Subcutaneous abdominal adipose tissue (tissue), 5 donors: ENCODE data around the gene TBC1D5.

Experiments used
- H3K27ac ChIP-seq: one replicate; pipeline ENCODE4 v1.7.0; 2013; ENCODE audit warnings: low read depth, mild to moderate bottlenecking, inconsistent platforms, low read length, moderate library complexity
- H3K27me3 ChIP-seq, 5 donors: one replicate each; pipeline ENCODE4 v1.7.0; 2013; ENCODE audit warnings: low read length in 5 of 5, inconsistent platforms in 1 of 5; ENCODE audit not compliant: control insufficient read depth in 5 of 5, insufficient read depth in 4 of 5
- H3K36me3 ChIP-seq, 5 donors: one replicate each; pipeline ENCODE4 v1.7.0; 2013; ENCODE audit warnings: low read length in 5 of 5; ENCODE audit not compliant: control insufficient read depth in 5 of 5, insufficient read depth in 5 of 5
- H3K4me1 ChIP-seq, 5 donors: one replicate each; pipeline ENCODE4 v1.7.0; 2013; ENCODE audit warnings: low read length in 5 of 5, mild to moderate bottlenecking in 3 of 5, moderate library complexity in 1 of 5; ENCODE audit not compliant: control insufficient read depth in 5 of 5, insufficient read depth in 5 of 5
- H3K4me3 ChIP-seq, 5 donors: one replicate each; pipeline ENCODE4 v1.7.0; 2013; ENCODE audit warnings: low read length in 5 of 5, low read depth in 1 of 5
- H3K9ac ChIP-seq, 5 donors: one replicate each; pipeline ENCODE4 v1.7.0; 2013; ENCODE audit warnings: low read length in 5 of 5, mild to moderate bottlenecking in 4 of 5, moderate library complexity in 3 of 5
- H3K9me3 ChIP-seq, 5 donors: one replicate each; pipeline ENCODE4 v1.7.0; 2013; ENCODE audit warnings: low read length in 5 of 5; ENCODE audit not compliant: control insufficient read depth in 5 of 5
- donor health status: healthy.
- donor health status: healthy.
- donor health status: healthy.
- donor health status: healthy.
- donor health status: healthy.

TBC1D5 gene

GRCh38 chr3:17260257-17260656 is 482.2 kb downstream of the TBC1D5 start:
- no peaks in the 10 kb centered on the region for H3K9me3 ChIP-seq
- no peaks in the 10 kb centered on the region for H3K36me3 ChIP-seq
- H3K27me3 ChIP-seq = no peaks in the 10 kb centered on the region
- no peaks in the 10 kb centered on the region for H3K4me1 ChIP-seq
- no peak overlapping the region for H3K4me3 ChIP-seq
- H3K9ac ChIP-seq = no peak overlapping the region
- H3K27ac ChIP-seq = no peak overlapping the region

GRCh38 chr3:17259685-17260084 is 482.7 kb downstream of the TBC1D5 start:
- Histone ChIP-seq H3K36me3 (no peaks in the 10 kb centered on the region), H3K4me3 (no peak overlapping the region), H3K27me3 (no peaks in the 10 kb centered on the region), H3K9me3 (no peaks in the 10 kb centered on the region), H3K27ac (no peak overlapping the region), H3K9ac (no peak overlapping the region), H3K4me1 (no peaks in the 10 kb centered on the region)

- Histone ChIP-seq H3K27me3 (no peaks in the 10 kb centered on the region), H3K27ac (no peak overlapping the region), H3K9ac (no peak overlapping the region), H3K9me3 (no peaks in the 10 kb centered on the region), H3K36me3 (no peaks in the 10 kb centered on the region), H3K4me1 (no peaks in the 10 kb centered on the region), H3K4me3 (no peak overlapping the region)
These were observed 483.5 kb downstream of the TBC1D5 start for GRCh38 chr3:17258823-17259436.

DNA sequence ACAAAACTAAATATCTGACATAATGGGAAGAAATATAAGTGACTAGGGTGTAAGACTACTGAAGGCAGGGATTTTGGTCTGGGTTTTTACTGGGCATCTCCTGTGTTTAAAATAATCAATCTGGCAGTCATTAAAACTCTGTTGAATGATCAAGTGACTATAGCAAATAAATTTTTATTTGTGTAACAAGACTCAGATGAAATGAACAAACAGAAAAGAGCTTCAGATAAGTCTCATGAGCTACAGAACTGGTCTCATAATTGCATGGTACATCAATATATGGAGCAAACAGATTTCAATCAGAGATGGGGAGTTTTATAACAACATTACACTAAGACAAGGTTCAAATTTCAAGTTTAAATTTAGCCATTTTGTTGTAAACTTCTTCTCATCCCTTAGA is 485.2 kb downstream of the TBC1D5 start:
- no peaks in the 10 kb centered on the region for H3K4me1 ChIP-seq
- no peaks in the 10 kb centered on the region for H3K36me3 ChIP-seq
- H3K4me3 ChIP-seq = no peak overlapping the region
- no peaks in the 10 kb centered on the region for H3K27me3 ChIP-seq
- H3K9me3 ChIP-seq = no peaks in the 10 kb centered on the region
- no peak overlapping the region for H3K9ac ChIP-seq
- no peak overlapping the region for H3K27ac ChIP-seq

- H3K9ac ChIP-seq = no peak overlapping the region
- no peaks in the 10 kb centered on the region for H3K36me3 ChIP-seq
- no peaks in the 10 kb centered on the region for H3K4me1 ChIP-seq
- no peak overlapping the region for H3K4me3 ChIP-seq
- no peaks in the 10 kb centered on the region for H3K27me3 ChIP-seq
- no peak overlapping the region for H3K27ac ChIP-seq
- no peaks in the 10 kb centered on the region for H3K9me3 ChIP-seq
These were observed 498.8 kb downstream of the TBC1D5 start for GRCh38 chr3:17243621-17244020.

DNA sequence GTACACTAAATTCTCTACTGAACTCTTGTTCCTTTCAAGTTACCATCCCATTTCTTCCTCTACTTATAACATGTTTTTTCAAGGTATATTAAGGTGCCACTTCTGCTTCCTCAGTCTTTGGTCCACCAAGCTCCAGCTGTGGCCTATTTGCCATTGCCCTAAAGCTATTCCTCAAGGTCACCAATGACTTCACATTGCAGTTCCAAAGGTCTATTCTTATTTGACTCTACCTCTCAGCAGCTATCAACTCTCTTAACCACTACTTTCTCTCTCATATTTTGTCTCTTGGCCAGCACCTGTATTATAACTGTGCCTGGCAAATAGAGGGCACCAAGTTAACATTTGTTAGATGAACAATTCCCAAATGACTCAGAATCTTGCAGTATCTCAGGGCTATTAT is 503.0 kb downstream of the TBC1D5 start:
- peaks cover 0 to 12% (median 6%) of the 10 kb centered on the region in 5 donors for H3K36me3 ChIP-seq
- H3K4me3 ChIP-seq = no peak overlapping the region
- no peaks in the 10 kb centered on the region for H3K27me3 ChIP-seq
- no peak overlapping the region for H3K27ac ChIP-seq
- H3K4me1 ChIP-seq = peaks cover 0 to 6% (median 0%) of the 10 kb centered on the region in 5 donors
- no peaks in the 10 kb centered on the region for H3K9me3 ChIP-seq
- H3K9ac ChIP-seq = no peak overlapping the region

GRCh38 chr3:17238023-17238422 is 504.4 kb downstream of the TBC1D5 start:
- Histone ChIP-seq H3K4me1 (peaks cover 0 to 7% (median 0%) of the 10 kb centered on the region in 5 donors), H3K9ac (no peak overlapping the region), H3K27ac (no peak overlapping the region), H3K9me3 (no peaks in the 10 kb centered on the region), H3K36me3 (peaks cover 0 to 12% (median 6%) of the 10 kb centered on the region in 5 donors), H3K27me3 (no peaks in the 10 kb centered on the region), H3K4me3 (no peak overlapping the region)

- Histone ChIP-seq H3K27me3 (no peaks in the 10 kb centered on the region), H3K9me3 (no peaks in the 10 kb centered on the region), H3K36me3 (peaks cover 0 to 13% (median 6%) of the 10 kb centered on the region in 5 donors), H3K4me1 (peaks cover 0 to 7% (median 0%) of the 10 kb centered on the region in 5 donors), H3K4me3 (no peak overlapping the region), H3K27ac (no peak overlapping the region), H3K9ac (no peak overlapping the region)
These were observed 507.1 kb downstream of the TBC1D5 start for GRCh38 chr3:17235310-17235709.

DNA sequence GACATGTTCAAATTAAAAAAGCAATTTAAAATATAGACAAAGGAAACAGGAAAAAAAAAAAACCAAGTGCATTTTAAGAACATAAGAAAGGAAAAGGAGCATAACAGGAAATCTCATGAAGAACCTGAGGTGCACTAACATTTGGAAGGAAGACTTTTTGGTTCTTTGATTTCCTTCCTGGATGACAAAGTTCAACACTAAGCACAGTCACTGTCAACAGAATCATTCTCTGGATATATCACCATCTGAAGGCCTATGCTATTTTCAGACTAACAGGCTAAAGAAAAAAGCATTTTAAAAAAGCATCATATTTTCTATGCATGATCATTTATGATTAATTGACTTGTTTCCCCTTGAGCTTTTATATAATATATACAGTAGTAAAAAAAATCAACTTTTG is 508.0 kb downstream of the TBC1D5 start:
- H3K36me3 ChIP-seq = peaks cover 0 to 13% (median 6%) of the 10 kb centered on the region in 5 donors
- H3K27ac ChIP-seq = no peak overlapping the region
- no peak overlapping the region for H3K4me3 ChIP-seq
- H3K9me3 ChIP-seq = no peaks in the 10 kb centered on the region
- no peak overlapping the region for H3K9ac ChIP-seq
- H3K27me3 ChIP-seq = no peaks in the 10 kb centered on the region
- H3K4me1 ChIP-seq = peaks cover 0 to 7% (median 0%) of the 10 kb centered on the region in 5 donors

GRCh38 chr3:17233398-17233800 is 509.0 kb downstream of the TBC1D5 start:
- Histone ChIP-seq H3K27me3 (no peaks in the 10 kb centered on the region), H3K27ac (no peak overlapping the region), H3K4me3 (no peak overlapping the region), H3K9ac (no peak overlapping the region), H3K4me1 (peaks cover 0 to 7% (median 0%) of the 10 kb centered on the region in 5 donors), H3K36me3 (peaks cover 0 to 13% (median 6%) of the 10 kb centered on the region in 5 donors), H3K9me3 (no peaks in the 10 kb centered on the region)
